H9 (cell line): ENCODE data around the gene PABPC3. TPM values are rescaled to one million over a fixed set of nuclear protein-coding genes. Genes with fewer than 3 reads are reported as not detected.

Experiments used
- DNase-seq: peaks from one replicate; pipeline ENCODE4 v3.0.0-alpha.2; 2017
- H2AFZ ChIP-seq: one replicate; pipeline ENCODE4 v1.6.1; 2013; ENCODE audit warnings: mild to moderate bottlenecking, low read length, control low read depth, moderate library complexity
- H2AK5ac ChIP-seq: 2 replicates; pipeline ENCODE4 v1.6.1; 2013; ENCODE audit warnings: low read length, control low read depth, mixed read lengths; ENCODE audit not compliant: insufficient read length
- H2BK120ac ChIP-seq: one replicate; pipeline ENCODE4 v1.6.1; 2013; ENCODE audit warnings: low read depth, mild to moderate bottlenecking, low read length, control low read depth, inconsistent platforms; ENCODE audit not compliant: poor library complexity, severe bottlenecking
- H2BK12ac ChIP-seq: 2 replicates; pipeline ENCODE4 v1.6.1; 2013; ENCODE audit warnings: low read length, control low read depth, mixed read lengths, low read depth; ENCODE audit not compliant: insufficient read length
- H2BK15ac ChIP-seq: 2 replicates; pipeline ENCODE4 v1.6.1; 2013; ENCODE audit warnings: low read depth, low read length, control low read depth
- H2BK20ac ChIP-seq: one replicate; pipeline ENCODE4 v1.6.1; 2013; ENCODE audit warnings: low read depth, mild to moderate bottlenecking, low read length, control low read depth, inconsistent platforms; ENCODE audit not compliant: poor library complexity, severe bottlenecking
- H2BK5ac ChIP-seq: 2 replicates; pipeline ENCODE4 v1.6.1; 2013; ENCODE audit warnings: low read length, control low read depth, mixed read lengths; ENCODE audit not compliant: insufficient read length
- H3K14ac ChIP-seq: 2 replicates; pipeline ENCODE4 v1.6.1; 2013; ENCODE audit warnings: low read length, control low read depth; ENCODE audit not compliant: insufficient read depth
- H3K18ac ChIP-seq: 2 replicates; pipeline ENCODE4 v1.6.1; 2013; ENCODE audit warnings: low read depth, mild to moderate bottlenecking, mixed read lengths, low read length, control low read depth; ENCODE audit not compliant: insufficient read length
- H3K23ac ChIP-seq: 2 replicates; pipeline ENCODE4 v1.6.1; 2013; ENCODE audit warnings: low read length, control low read depth, mixed read lengths, low read depth; ENCODE audit not compliant: insufficient read length
- H3K23me2 ChIP-seq: 2 replicates; pipeline ENCODE4 v1.6.1; 2013; ENCODE audit warnings: low read depth, mild to moderate bottlenecking, mixed read lengths, low read length, control low read depth; ENCODE audit not compliant: insufficient read length, poor library complexity, severe bottlenecking
- H3K27ac ChIP-seq: 2 replicates; pipeline ENCODE4 v1.5.1; 2013; ENCODE audit warnings: low read length, control low read depth, mixed read lengths, low read depth; ENCODE audit not compliant: insufficient read length
- H3K27me3 ChIP-seq: 2 replicates; pipeline ENCODE4 v1.6.1; 2013; ENCODE audit warnings: low read length, control low read depth, inconsistent platforms; ENCODE audit not compliant: insufficient read depth
- H3K4ac ChIP-seq: 2 replicates; pipeline ENCODE4 v1.6.1; 2013; ENCODE audit warnings: low read depth, mild to moderate bottlenecking, control low read depth, inconsistent platforms, low read length, moderate library complexity
- H3K4me1 ChIP-seq: 2 replicates; pipeline ENCODE4 v1.6.1; 2013; ENCODE audit warnings: low read length, control low read depth, inconsistent platforms; ENCODE audit not compliant: insufficient read depth
- H3K4me2 ChIP-seq: 2 replicates; pipeline ENCODE4 v1.6.1; 2013; ENCODE audit warnings: low read length, control low read depth, mixed read lengths; ENCODE audit not compliant: insufficient read length, insufficient read depth
- H3K56ac ChIP-seq: 2 replicates; pipeline ENCODE4 v1.6.1; 2013; ENCODE audit warnings: low read depth, mild to moderate bottlenecking, mixed read lengths, low read length, control low read depth; ENCODE audit not compliant: insufficient read length
- H3K79me1 ChIP-seq: 2 replicates; pipeline ENCODE4 v1.6.1; 2013; ENCODE audit warnings: low read depth, mild to moderate bottlenecking, moderate library complexity, low read length, control low read depth, inconsistent platforms; ENCODE audit not compliant: insufficient read depth, poor library complexity, severe bottlenecking
- H3K79me2 ChIP-seq: 2 replicates; pipeline ENCODE4 v1.6.1; 2013; ENCODE audit warnings: low read length, control low read depth, inconsistent platforms; ENCODE audit not compliant: insufficient read depth
- H3K9ac ChIP-seq: 2 replicates; pipeline ENCODE4 v1.6.1; 2013; ENCODE audit warnings: low read length, control low read depth, mixed read lengths; ENCODE audit not compliant: insufficient read length; ENCODE audit errors: extremely low read depth
- H3K9me3 ChIP-seq: one replicate; pipeline ENCODE4 v1.6.1; 2013; ENCODE audit warnings: low read depth, low read length, inconsistent platforms; ENCODE audit not compliant: control insufficient read depth
- H3T11ph ChIP-seq: one replicate; pipeline ENCODE4 v1.6.1; 2013; ENCODE audit warnings: mild to moderate bottlenecking, low read length, control low read depth, inconsistent platforms
- H4K20me1 ChIP-seq: one replicate; pipeline ENCODE4 v1.6.1; 2013; ENCODE audit not compliant: control insufficient read depth, insufficient read length, insufficient read depth
- H4K5ac ChIP-seq: 2 replicates; pipeline ENCODE4 v1.6.1; 2013; ENCODE audit warnings: low read depth, mild to moderate bottlenecking, mixed read lengths, low read length, control low read depth; ENCODE audit not compliant: insufficient read length
- H4K8ac ChIP-seq: replicated peaks from 2 replicates; pipeline ENCODE4 v1.6.1; 2013; ENCODE audit warnings: low read length, control low read depth, mixed read lengths, low read depth; ENCODE audit not compliant: insufficient read length
- H4K91ac ChIP-seq: 2 replicates; pipeline ENCODE4 v1.6.1; 2013; ENCODE audit warnings: low read depth, mild to moderate bottlenecking, moderate library complexity, mixed read lengths, low read length, control low read depth; ENCODE audit not compliant: insufficient read length
- H3K27ac Mint-ChIP-seq, 3 experiments: 2 replicates in 2 of 3; 3 replicates in 1 of 3; pipeline ENCODE4 v1.8.0; 2020 to 2021; ENCODE audit warnings: mixed read lengths in 3 of 3, mild to moderate bottlenecking in 1 of 3, moderate library complexity in 1 of 3
- H3K27me3 Mint-ChIP-seq: 2 replicates; pipeline ENCODE4 v1.8.0; 2021; ENCODE audit warnings: low read depth, mild to moderate bottlenecking, moderate library complexity, mixed read lengths
- H3K36me3 Mint-ChIP-seq, 3 experiments: 2 replicates in 2 of 3; 3 replicates in 1 of 3; pipeline ENCODE4 v1.8.0; 2020 to 2021; ENCODE audit warnings: low read depth in 3 of 3, mixed read lengths in 3 of 3; ENCODE audit not compliant: insufficient read depth in 1 of 3
- H3K4me1 Mint-ChIP-seq, 2 experiments: 2 replicates each; pipeline ENCODE4 v1.8.0; 2020; ENCODE audit warnings: mixed read lengths in 2 of 2
- H3K4me3 Mint-ChIP-seq, 2 experiments: 2 replicates in 1 of 2; 3 replicates in 1 of 2; pipeline ENCODE4 v1.8.0; 2020 to 2021; ENCODE audit warnings: mild to moderate bottlenecking in 2 of 2, mixed read lengths in 2 of 2, moderate library complexity in 1 of 2
- H3K9me3 Mint-ChIP-seq, 2 experiments: 2 replicates in 1 of 2; 3 replicates in 1 of 2; pipeline ENCODE4 v1.8.0; 2020; ENCODE audit warnings: mild to moderate bottlenecking in 2 of 2, mixed read lengths in 2 of 2, moderate library complexity in 1 of 2
- WGBS: extraction: QIAGEN DNeasy Blood & Tissue Kit; methylation state at CpG from one replicate; pipeline ENCODE4 v1.1.7; 2013; ENCODE audit warnings: missing lambda C conversion rate, low lambda C conversion rate, mixed read lengths; ENCODE audit not compliant: insufficient read length; ENCODE audit errors: extremely low coverage; 5-methylcytosine and 5-hydroxymethylcytosine counted together
- total RNA-seq: library from RNA; stranded (reverse); gene quantifications from 2 replicates; pipeline ENCODE4 v1.2.1, GENCODE V29; 2021
- TF ChIP-seq, protein P1 (sequence below): fragments of 200-600 bp; sonication (generic); conservative IDR thresholded peaks from 3 replicates; pipeline ENCODE4 v1.8.0; 2021; ENCODE audit warnings: antibody characterized with exemption, mild to moderate bottlenecking

Gene PABPC3
- total RNA-seq, 1 experiment from 2014 or later: 0.31 TPM

DNA sequence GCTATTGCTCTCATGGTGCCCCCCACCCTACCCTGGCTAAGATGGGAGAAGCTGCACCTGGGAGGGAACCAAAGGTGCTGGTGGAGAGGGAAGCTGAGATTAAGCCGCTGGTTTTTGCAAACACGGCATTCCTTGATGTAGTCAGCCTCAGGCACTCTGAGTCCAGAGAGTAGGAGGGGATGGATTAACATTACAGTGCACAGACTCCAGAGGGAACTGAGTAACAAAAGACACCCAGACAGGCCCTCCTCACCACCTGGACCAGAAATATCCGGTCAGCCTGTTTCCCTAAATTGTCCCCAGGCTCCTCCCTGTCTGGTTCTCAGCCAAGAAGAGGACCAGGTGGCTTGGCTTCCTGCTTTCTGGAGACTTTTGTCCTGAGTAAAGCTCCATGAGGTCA, 28.9 kb upstream of the PABPC3 start:
- Histone ChIP-seq H3K14ac (no peak overlapping the region), H3K23me2 (no peaks in the 10 kb centered on the region), H4K8ac (no peak overlapping the region), H4K20me1 (no peaks in the 10 kb centered on the region), H2BK15ac (no peak overlapping the region), H2BK120ac (no peak overlapping the region), H3K27ac (no peak overlapping the region), H3K4ac (no peak overlapping the region), H4K5ac (no peak overlapping the region), H3K4me2 (no peak overlapping the region), H3K56ac (no peak overlapping the region), H4K91ac (no peak overlapping the region), H2BK12ac (peak overlapping the region; percentile 41), H2AK5ac (no peak overlapping the region), H3K18ac (no peak overlapping the region), H3K9me3 (peaks cover 7% of the 10 kb centered on the region), H3T11ph (no peak overlapping the region), H2BK5ac (no peak overlapping the region), H2AFZ (no peak overlapping the region), H3K9ac (no peak overlapping the region), H3K27me3 (no peaks in the 10 kb centered on the region), H3K79me1 (no peaks in the 10 kb centered on the region), H3K4me1 (no peaks in the 10 kb centered on the region; the same call in 1 of the 2 replicates), H2BK20ac (no peak overlapping the region), H3K79me2 (no peaks in the 10 kb centered on the region), H3K23ac (no peak overlapping the region)
- Mint-ChIP-seq H3K9me3 (peaks cover 16 to 19% of the 10 kb centered on the region in 2 experiments), H3K27me3 (peaks cover 5% of the 10 kb centered on the region), H3K27ac (peak overlapping the region in 2 of 3 experiments; percentile 60 to 94; a peak in 3 of 7 replicates), H3K4me1 (peaks cover 40 to 50% of the 10 kb centered on the region in 2 experiments), H3K36me3 (peaks cover 6 to 16% (median 16%) of the 10 kb centered on the region in 3 experiments; a peak in 6 of 7 replicates), H3K4me3 (peak overlapping the region in 1 of 2 experiments; percentile 19; a peak in 2 of 5 replicates)
- TF ChIP-seq, protein P1, sequence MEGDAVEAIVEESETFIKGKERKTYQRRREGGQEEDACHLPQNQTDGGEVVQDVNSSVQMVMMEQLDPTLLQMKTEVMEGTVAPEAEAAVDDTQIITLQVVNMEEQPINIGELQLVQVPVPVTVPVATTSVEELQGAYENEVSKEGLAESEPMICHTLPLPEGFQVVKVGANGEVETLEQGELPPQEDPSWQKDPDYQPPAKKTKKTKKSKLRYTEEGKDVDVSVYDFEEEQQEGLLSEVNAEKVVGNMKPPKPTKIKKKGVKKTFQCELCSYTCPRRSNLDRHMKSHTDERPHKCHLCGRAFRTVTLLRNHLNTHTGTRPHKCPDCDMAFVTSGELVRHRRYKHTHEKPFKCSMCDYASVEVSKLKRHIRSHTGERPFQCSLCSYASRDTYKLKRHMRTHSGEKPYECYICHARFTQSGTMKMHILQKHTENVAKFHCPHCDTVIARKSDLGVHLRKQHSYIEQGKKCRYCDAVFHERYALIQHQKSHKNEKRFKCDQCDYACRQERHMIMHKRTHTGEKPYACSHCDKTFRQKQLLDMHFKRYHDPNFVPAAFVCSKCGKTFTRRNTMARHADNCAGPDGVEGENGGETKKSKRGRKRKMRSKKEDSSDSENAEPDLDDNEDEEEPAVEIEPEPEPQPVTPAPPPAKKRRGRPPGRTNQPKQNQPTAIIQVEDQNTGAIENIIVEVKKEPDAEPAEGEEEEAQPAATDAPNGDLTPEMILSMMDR: no peak
- peak; percentile 71 for DNase-seq
- WGBS: no CpG with 5 or more reads among the region's 3 CpGs
